H9 (cell line): ENCODE measurements around the gene TECPR2. TPM values are rescaled to one million over a fixed set of nuclear protein-coding genes. Genes with fewer than 3 reads are reported as not detected.

Experiments used
- DNase-seq: peaks from one replicate; pipeline ENCODE4 v3.0.0-alpha.2; 2017
- H2AFZ ChIP-seq: one replicate; pipeline ENCODE4 v1.6.1; 2013; ENCODE audit warnings: mild to moderate bottlenecking, low read length, control low read depth, moderate library complexity
- H2AK5ac ChIP-seq: 2 replicates; pipeline ENCODE4 v1.6.1; 2013; ENCODE audit warnings: low read length, control low read depth, mixed read lengths; ENCODE audit not compliant: insufficient read length
- H2BK120ac ChIP-seq: one replicate; pipeline ENCODE4 v1.6.1; 2013; ENCODE audit warnings: low read depth, mild to moderate bottlenecking, low read length, control low read depth, inconsistent platforms; ENCODE audit not compliant: poor library complexity, severe bottlenecking
- H2BK12ac ChIP-seq: 2 replicates; pipeline ENCODE4 v1.6.1; 2013; ENCODE audit warnings: low read length, control low read depth, mixed read lengths, low read depth; ENCODE audit not compliant: insufficient read length
- H2BK15ac ChIP-seq: 2 replicates; pipeline ENCODE4 v1.6.1; 2013; ENCODE audit warnings: low read depth, low read length, control low read depth
- H2BK20ac ChIP-seq: one replicate; pipeline ENCODE4 v1.6.1; 2013; ENCODE audit warnings: low read depth, mild to moderate bottlenecking, low read length, control low read depth, inconsistent platforms; ENCODE audit not compliant: poor library complexity, severe bottlenecking
- H2BK5ac ChIP-seq: 2 replicates; pipeline ENCODE4 v1.6.1; 2013; ENCODE audit warnings: low read length, control low read depth, mixed read lengths; ENCODE audit not compliant: insufficient read length
- H3K14ac ChIP-seq: 2 replicates; pipeline ENCODE4 v1.6.1; 2013; ENCODE audit warnings: low read length, control low read depth; ENCODE audit not compliant: insufficient read depth
- H3K18ac ChIP-seq: 2 replicates; pipeline ENCODE4 v1.6.1; 2013; ENCODE audit warnings: low read depth, mild to moderate bottlenecking, mixed read lengths, low read length, control low read depth; ENCODE audit not compliant: insufficient read length
- H3K23ac ChIP-seq: 2 replicates; pipeline ENCODE4 v1.6.1; 2013; ENCODE audit warnings: low read length, control low read depth, mixed read lengths, low read depth; ENCODE audit not compliant: insufficient read length
- H3K23me2 ChIP-seq: 2 replicates; pipeline ENCODE4 v1.6.1; 2013; ENCODE audit warnings: low read depth, mild to moderate bottlenecking, mixed read lengths, low read length, control low read depth; ENCODE audit not compliant: insufficient read length, poor library complexity, severe bottlenecking
- H3K27ac ChIP-seq: 2 replicates; pipeline ENCODE4 v1.5.1; 2013; ENCODE audit warnings: low read length, control low read depth, mixed read lengths, low read depth; ENCODE audit not compliant: insufficient read length
- H3K27me3 ChIP-seq: 2 replicates; pipeline ENCODE4 v1.6.1; 2013; ENCODE audit warnings: low read length, control low read depth, inconsistent platforms; ENCODE audit not compliant: insufficient read depth
- H3K4ac ChIP-seq: 2 replicates; pipeline ENCODE4 v1.6.1; 2013; ENCODE audit warnings: low read depth, mild to moderate bottlenecking, control low read depth, inconsistent platforms, low read length, moderate library complexity
- H3K4me1 ChIP-seq: 2 replicates; pipeline ENCODE4 v1.6.1; 2013; ENCODE audit warnings: low read length, control low read depth, inconsistent platforms; ENCODE audit not compliant: insufficient read depth
- H3K4me2 ChIP-seq: 2 replicates; pipeline ENCODE4 v1.6.1; 2013; ENCODE audit warnings: low read length, control low read depth, mixed read lengths; ENCODE audit not compliant: insufficient read length, insufficient read depth
- H3K56ac ChIP-seq: 2 replicates; pipeline ENCODE4 v1.6.1; 2013; ENCODE audit warnings: low read depth, mild to moderate bottlenecking, mixed read lengths, low read length, control low read depth; ENCODE audit not compliant: insufficient read length
- H3K79me1 ChIP-seq: 2 replicates; pipeline ENCODE4 v1.6.1; 2013; ENCODE audit warnings: low read depth, mild to moderate bottlenecking, moderate library complexity, low read length, control low read depth, inconsistent platforms; ENCODE audit not compliant: insufficient read depth, poor library complexity, severe bottlenecking
- H3K79me2 ChIP-seq: 2 replicates; pipeline ENCODE4 v1.6.1; 2013; ENCODE audit warnings: low read length, control low read depth, inconsistent platforms; ENCODE audit not compliant: insufficient read depth
- H3K9ac ChIP-seq: 2 replicates; pipeline ENCODE4 v1.6.1; 2013; ENCODE audit warnings: low read length, control low read depth, mixed read lengths; ENCODE audit not compliant: insufficient read length; ENCODE audit errors: extremely low read depth
- H3K9me3 ChIP-seq: one replicate; pipeline ENCODE4 v1.6.1; 2013; ENCODE audit warnings: low read depth, low read length, inconsistent platforms; ENCODE audit not compliant: control insufficient read depth
- H3T11ph ChIP-seq: one replicate; pipeline ENCODE4 v1.6.1; 2013; ENCODE audit warnings: mild to moderate bottlenecking, low read length, control low read depth, inconsistent platforms
- H4K20me1 ChIP-seq: one replicate; pipeline ENCODE4 v1.6.1; 2013; ENCODE audit not compliant: control insufficient read depth, insufficient read length, insufficient read depth
- H4K5ac ChIP-seq: 2 replicates; pipeline ENCODE4 v1.6.1; 2013; ENCODE audit warnings: low read depth, mild to moderate bottlenecking, mixed read lengths, low read length, control low read depth; ENCODE audit not compliant: insufficient read length
- H4K8ac ChIP-seq: replicated peaks from 2 replicates; pipeline ENCODE4 v1.6.1; 2013; ENCODE audit warnings: low read length, control low read depth, mixed read lengths, low read depth; ENCODE audit not compliant: insufficient read length
- H4K91ac ChIP-seq: 2 replicates; pipeline ENCODE4 v1.6.1; 2013; ENCODE audit warnings: low read depth, mild to moderate bottlenecking, moderate library complexity, mixed read lengths, low read length, control low read depth; ENCODE audit not compliant: insufficient read length
- H3K27ac Mint-ChIP-seq, 3 experiments: 2 replicates in 2 of 3; 3 replicates in 1 of 3; pipeline ENCODE4 v1.8.0; 2020 to 2021; ENCODE audit warnings: mixed read lengths in 3 of 3, mild to moderate bottlenecking in 1 of 3, moderate library complexity in 1 of 3
- H3K27me3 Mint-ChIP-seq: 2 replicates; pipeline ENCODE4 v1.8.0; 2021; ENCODE audit warnings: low read depth, mild to moderate bottlenecking, moderate library complexity, mixed read lengths
- H3K36me3 Mint-ChIP-seq, 3 experiments: 2 replicates in 2 of 3; 3 replicates in 1 of 3; pipeline ENCODE4 v1.8.0; 2020 to 2021; ENCODE audit warnings: low read depth in 3 of 3, mixed read lengths in 3 of 3; ENCODE audit not compliant: insufficient read depth in 1 of 3
- H3K4me1 Mint-ChIP-seq, 2 experiments: 2 replicates each; pipeline ENCODE4 v1.8.0; 2020; ENCODE audit warnings: mixed read lengths in 2 of 2
- H3K4me3 Mint-ChIP-seq, 2 experiments: 2 replicates in 1 of 2; 3 replicates in 1 of 2; pipeline ENCODE4 v1.8.0; 2020 to 2021; ENCODE audit warnings: mild to moderate bottlenecking in 2 of 2, mixed read lengths in 2 of 2, moderate library complexity in 1 of 2
- H3K9me3 Mint-ChIP-seq, 2 experiments: 2 replicates in 1 of 2; 3 replicates in 1 of 2; pipeline ENCODE4 v1.8.0; 2020; ENCODE audit warnings: mild to moderate bottlenecking in 2 of 2, mixed read lengths in 2 of 2, moderate library complexity in 1 of 2
- CTCF ChIP-seq: fragments of 200-600 bp; sonication (generic); conservative IDR thresholded peaks from 3 replicates; pipeline ENCODE4 v1.8.0; 2021; ENCODE audit warnings: antibody characterized with exemption, mild to moderate bottlenecking
- total RNA-seq: library from RNA; stranded (reverse); gene quantifications from 2 replicates; pipeline ENCODE4 v1.2.1, GENCODE V29; 2021

Gene TECPR2
- total RNA-seq, 1 experiment from 2014 or later, result 15.4 TPM

GRCh38 chr14:102403028-102403427 is 40.3 kb downstream of the TECPR2 start:
- Histone ChIP-seq H3K27ac (no peak overlapping the region), H2BK120ac (no peak overlapping the region), H4K91ac (no peak overlapping the region), H2BK5ac (no peak overlapping the region), H3K79me2 (no peaks in the 10 kb centered on the region), H3K14ac (no peak overlapping the region), H3K9ac (no peak overlapping the region), H2BK15ac (no peak overlapping the region), H3K79me1 (no peaks in the 10 kb centered on the region), H3K9me3 (peaks cover 9% of the 10 kb centered on the region), H3K23me2 (no peaks in the 10 kb centered on the region), H3K56ac (no peak overlapping the region), H2AFZ (no peak overlapping the region), H2AK5ac (no peak overlapping the region), H4K20me1 (no peaks in the 10 kb centered on the region), H3K4ac (no peak overlapping the region), H4K8ac (no peak overlapping the region), H3K27me3 (no peaks in the 10 kb centered on the region), H3K4me1 (no peaks in the 10 kb centered on the region), H3K18ac (no peak overlapping the region), H4K5ac (no peak overlapping the region), H2BK12ac (no peak overlapping the region), H2BK20ac (no peak overlapping the region), H3K4me2 (no peak overlapping the region), H3K23ac (no peak overlapping the region), H3T11ph (no peak overlapping the region)
- no peak for DNase-seq
- Mint-ChIP-seq H3K27ac (no peak overlapping the region), H3K27me3 (no peaks in the 10 kb centered on the region; the same call in 1 of the 2 replicates), H3K4me1 (peaks cover 0 to 4% of the 10 kb centered on the region in 2 experiments; a peak in 1 of 4 replicates), H3K9me3 (peaks cover 27 to 35% of the 10 kb centered on the region in 2 experiments), H3K36me3 (peaks cover 35 to 49% (median 41%) of the 10 kb centered on the region in 3 experiments), H3K4me3 (no peak overlapping the region)
- TF ChIP-seq CTCF, result no peak
